Upper lobe of right lung (tissue), 1 donor: ENCODE data around the gene S100A14. TPM values are rescaled to one million over a fixed set of nuclear protein-coding genes. Genes with fewer than 3 reads are reported as not detected.

Experiments
- ATAC-seq: fragments of 200-7000 bp; cut with Tn5 transposase; one replicate; pipeline ENCODE4 v1.9.1; 2020; ENCODE audit warnings: mild to moderate bottlenecking, moderate library complexity
- DNase-seq: peaks from one replicate; pipeline ENCODE4 v3.0.0-alpha.2; 2020
- H3K27ac ChIP-seq: fragments of 200-600 bp; one replicate; pipeline ENCODE4 v1.8.0; 2022
- H3K27me3 ChIP-seq: fragments of 200-600 bp; one replicate; pipeline ENCODE4 v1.8.0; 2022; ENCODE audit warnings: mild to moderate bottlenecking
- H3K36me3 ChIP-seq: fragments of 200-600 bp; one replicate; pipeline ENCODE4 v1.8.0; 2022
- H3K4me1 ChIP-seq: fragments of 200-600 bp; one replicate; pipeline ENCODE4 v1.8.0; 2022
- H3K4me3 ChIP-seq: fragments of 200-600 bp; one replicate; pipeline ENCODE4 v1.8.0; 2022; ENCODE audit warnings: mild to moderate bottlenecking
- H3K9me3 ChIP-seq: fragments of 200-600 bp; one replicate; pipeline ENCODE4 v1.8.0; 2022
- CTCF ChIP-seq: fragments of 200-600 bp; IDR thresholded peaks from one replicate; pipeline ENCODE4 v1.8.0; 2022; ENCODE audit warnings: antibody characterized with exemption
- intact Hi-C: fragments of 100-400 bp; cut with DNase I; formaldehyde crosslinking; loops from one replicate; pipeline ENCODE4 v1.11.0; 2022
- total RNA-seq: library from RNA; stranded (reverse); fragmentation: NEBNext Ultra II Directional; extraction: Animal tissue kit (Norgen Biotek cat#: 25700); gene quantifications from one replicate; pipeline ENCODE4 v1.2.1, GENCODE V29; 2021
- donor health status: DM: no; HTN: yes; CAD: no; lungs with severe emphysema.

Gene S100A14
- total RNA-seq, 1 donor from 2014 or later: 112 TPM

- no peak for ATAC-seq
- Histone ChIP-seq H3K4me1 (peaks cover 37% of the 10 kb centered on the region), H3K4me3 (no peak overlapping the region), H3K27me3 (no peaks in the 10 kb centered on the region), H3K9me3 (no peaks in the 10 kb centered on the region), H3K27ac (peak overlapping the region; percentile 93), H3K36me3 (peaks cover 13% of the 10 kb centered on the region)
- intact Hi-C loops: no loop called here
- no peak for DNase-seq
- no peak for TF ChIP-seq CTCF
Measured at GRCh38 chr1:153610334-153610733, 5.8 kb downstream of the S100A14 start.

- H3K4me3 ChIP-seq: no peak overlapping the region
- intact Hi-C loops: no loop called here
- peaks cover 37% of the 10 kb centered on the region for H3K4me1 ChIP-seq
- no peaks in the 10 kb centered on the region for H3K27me3 ChIP-seq
- ATAC-seq (no peak), DNase-seq (no peak)
- no peak for TF ChIP-seq CTCF
- peaks cover 13% of the 10 kb centered on the region for H3K36me3 ChIP-seq
- peak overlapping the region; percentile 93 for H3K27ac ChIP-seq
- H3K9me3 ChIP-seq: no peaks in the 10 kb centered on the region
Measured at GRCh38 chr1:153609585-153609907, 6.6 kb downstream of the S100A14 start.

- Histone ChIP-seq H3K27ac (peak overlapping the region; percentile 93), H3K4me3 (peak overlapping the region; percentile 53), H3K4me1 (peaks cover 37% of the 10 kb centered on the region), H3K36me3 (peaks cover 13% of the 10 kb centered on the region), H3K9me3 (no peaks in the 10 kb centered on the region), H3K27me3 (no peaks in the 10 kb centered on the region)
- DNase-seq: peak; percentile 91
- ATAC-seq: peak; percentile 81
- intact Hi-C loops: no loop called here
- no peak for TF ChIP-seq CTCF
Measured at GRCh38 chr1:153608742-153609584, 7.2 kb downstream of the S100A14 start.

GRCh38 chr1:153608089-153608682, 7.9 kb downstream of the S100A14 start:
- ATAC-seq (peak; percentile 4), DNase-seq (no peak)
- Histone ChIP-seq H3K9me3 (no peaks in the 10 kb centered on the region), H3K4me1 (peaks cover 37% of the 10 kb centered on the region), H3K4me3 (peak overlapping the region; percentile 53), H3K36me3 (peaks cover 13% of the 10 kb centered on the region), H3K27ac (peak overlapping the region; percentile 93), H3K27me3 (no peaks in the 10 kb centered on the region)
- TF ChIP-seq CTCF: peak; percentile 4
- intact Hi-C loops: no loop called here

- intact Hi-C loops: no loop called here
- DNase-seq (no peak), ATAC-seq (no peak)
- no peak for TF ChIP-seq CTCF
- peak overlapping the region; percentile 93 for H3K27ac ChIP-seq
- peaks cover 37% of the 10 kb centered on the region for H3K4me1 ChIP-seq
- peak overlapping the region; percentile 53 for H3K4me3 ChIP-seq
- no peaks in the 10 kb centered on the region for H3K27me3 ChIP-seq
- peaks cover 13% of the 10 kb centered on the region for H3K36me3 ChIP-seq
- H3K9me3 ChIP-seq: no peaks in the 10 kb centered on the region
Measured at GRCh38 chr1:153607381-153607780, 8.7 kb downstream of the S100A14 start.
